ENCODE measurements around the gene DPYD.

DPYD gene

GRCh38 chr1:97396463-97396862 lies 524.4 kb downstream of the DPYD start:
- in situ Hi-C loops (cut with MboI; ENCODE audit: low pct_unique_long_range_greater_than_20kb, low sequenced_read_pairs, unreplicated experiment), result no loop called here
- no peak for TF ChIP-seq CTCF (IDR thresholded peaks at IDR 0.05; ENCODE audit: extremely low read depth, insufficient read depth, missing control alignments)

GRCh38 chr1:97392701-97393100 lies 528.1 kb downstream of the DPYD start:
- no peak for TF ChIP-seq CTCF (IDR thresholded peaks at IDR 0.05; ENCODE audit: extremely low read depth, insufficient read depth, missing control alignments)
- DNase-seq (ENCODE audit: low spot score), result no peak
- in situ Hi-C loops (cut with MboI; ENCODE audit: low pct_unique_long_range_greater_than_20kb, low sequenced_read_pairs, unreplicated experiment), result no loop called here

More at GRCh38 chr1:97396463-97396862, 524.4 kb downstream of the DPYD start:
- DNase-seq (ENCODE audit: low spot score), result no peak

GRCh38 chr1:97385536-97386277 lies 535.1 kb downstream of the DPYD start:
- in situ Hi-C loops (cut with MboI; ENCODE audit: low pct_unique_long_range_greater_than_20kb, low sequenced_read_pairs, unreplicated experiment), result no loop called here
- TF ChIP-seq CTCF (IDR thresholded peaks at IDR 0.05; ENCODE audit: extremely low read depth, insufficient read depth, missing control alignments), result no peak
- no peak for DNase-seq (ENCODE audit: low spot score)

GRCh38 chr1:97384294-97384968 lies 536.4 kb downstream of the DPYD start:
- DNase-seq (ENCODE audit: low spot score), result no peak
- TF ChIP-seq CTCF (IDR thresholded peaks at IDR 0.05; ENCODE audit: extremely low read depth, insufficient read depth, missing control alignments), result no peak
- in situ Hi-C loops (cut with MboI; ENCODE audit: low pct_unique_long_range_greater_than_20kb, low sequenced_read_pairs, unreplicated experiment), result no loop called here

- no peak for TF ChIP-seq CTCF (IDR thresholded peaks at IDR 0.05; ENCODE audit: extremely low read depth, insufficient read depth, missing control alignments)
- no peak for DNase-seq (ENCODE audit: low spot score)
- in situ Hi-C loops (cut with MboI; ENCODE audit: low pct_unique_long_range_greater_than_20kb, low sequenced_read_pairs, unreplicated experiment), result no loop called here
Measured at GRCh38 chr1:97383797-97384196, 537.0 kb downstream of the DPYD start.

GRCh38 chr1:97382206-97382605 lies 538.6 kb downstream of the DPYD start:
- in situ Hi-C loops (cut with MboI; ENCODE audit: low pct_unique_long_range_greater_than_20kb, low sequenced_read_pairs, unreplicated experiment), result no loop called here
- no peak for TF ChIP-seq CTCF (IDR thresholded peaks at IDR 0.05; ENCODE audit: extremely low read depth, insufficient read depth, missing control alignments)
- DNase-seq (ENCODE audit: low spot score), result no peak

Data from GM13977 (cell line).